Mucosa of descending colon (tissue), 3 donors: ENCODE measurements around the gene MYO10. TPM values are rescaled to one million over a fixed set of nuclear protein-coding genes. Genes with fewer than 3 reads are reported as not detected.

Source experiments
- ATAC-seq: fragments of 200-7000 bp; cut with Tn5 transposase; one replicate; pipeline ENCODE4 v1.9.1; 2020; ENCODE audit warnings: mild to moderate bottlenecking, moderate library complexity
- DNase-seq, 3 donors: peaks; one replicate each; pipeline ENCODE4 v3.0.0-alpha.2; 2020
- H3K36me3 ChIP-seq: fragments of 200-600 bp; one replicate; pipeline ENCODE4 v1.8.0; 2021; ENCODE audit warnings: low read depth, mild to moderate bottlenecking
- H3K4me1 ChIP-seq: fragments of 200-600 bp; one replicate; pipeline ENCODE4 v1.8.0; 2021; ENCODE audit warnings: low read depth, mild to moderate bottlenecking
- H3K4me3 ChIP-seq: fragments of 200-600 bp; one replicate; pipeline ENCODE4 v1.8.0; 2021; ENCODE audit warnings: mild to moderate bottlenecking
- H3K9me3 ChIP-seq: fragments of 200-600 bp; one replicate; pipeline ENCODE4 v1.8.0; 2021; ENCODE audit warnings: mild to moderate bottlenecking
- intact Hi-C, 2 donors: fragments of 100-400 bp; cut with DNase I in 1 of 2; cut with micrococcal nuclease in 1 of 2; formaldehyde crosslinking; loops; one replicate each; pipeline versions ENCODE4 v1.11.0 to v1.11.1; 2022; cut with DNase I, micrococcal nuclease
- total RNA-seq, 3 donors: library from RNA; stranded (reverse); fragmentation: NEBNext Ultra II Directional in 2 of 3; extraction: Animal tissue kit (Norgen Biotek cat#: 25700) in 2 of 3; gene quantifications; one replicate each; pipeline versions ENCODE4 v1.2.1 to v1.2.4, GENCODE V29; 2021 to 2023
- TF ChIP-seq, protein P1 (sequence below): fragments of 200-600 bp; IDR thresholded peaks from one replicate; pipeline ENCODE4 v1.8.0; 2022; ENCODE audit warnings: antibody characterized with exemption, mild to moderate bottlenecking
- donor health status: DM: no; HTN: no; CAD: no; lungs with moderate emphysema.
- donor health status: DM: no; HTN: no; CAD: no.
- donor health status: DM: no; HTN: yes; CAD: no.

The MYO10 gene
- total RNA-seq, 3 donors from 2014 or later: 29.4 to 87.8 (median 61.3) TPM

DNA sequence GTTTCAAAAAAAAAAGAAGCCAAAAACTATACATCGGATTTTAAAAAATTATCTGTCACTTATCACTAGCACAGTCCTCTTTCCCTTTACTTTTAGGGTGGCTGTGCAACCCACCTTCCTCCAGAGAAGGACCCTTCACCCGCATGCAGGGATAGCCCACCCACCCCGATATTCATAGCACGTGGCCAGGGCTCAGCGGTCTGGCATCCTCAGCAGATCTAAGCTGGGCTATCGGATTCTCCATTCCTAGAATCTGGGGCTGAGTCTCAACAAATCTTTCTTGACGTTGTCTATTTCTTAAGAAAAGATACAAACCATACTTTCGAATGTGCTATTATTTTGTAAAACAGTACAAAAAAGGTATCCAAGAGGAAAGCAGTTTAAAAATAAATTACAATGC, 70.9 kb downstream of the MYO10 start:
- DNase-seq (no peak), ATAC-seq (no peak)
- Histone ChIP-seq H3K4me1 (peaks cover 24% of the 10 kb centered on the region), H3K9me3 (no peaks in the 10 kb centered on the region), H3K4me3 (no peak overlapping the region), H3K36me3 (no peaks in the 10 kb centered on the region)
- intact Hi-C loops: no loop called here
- TF ChIP-seq, protein P1, sequence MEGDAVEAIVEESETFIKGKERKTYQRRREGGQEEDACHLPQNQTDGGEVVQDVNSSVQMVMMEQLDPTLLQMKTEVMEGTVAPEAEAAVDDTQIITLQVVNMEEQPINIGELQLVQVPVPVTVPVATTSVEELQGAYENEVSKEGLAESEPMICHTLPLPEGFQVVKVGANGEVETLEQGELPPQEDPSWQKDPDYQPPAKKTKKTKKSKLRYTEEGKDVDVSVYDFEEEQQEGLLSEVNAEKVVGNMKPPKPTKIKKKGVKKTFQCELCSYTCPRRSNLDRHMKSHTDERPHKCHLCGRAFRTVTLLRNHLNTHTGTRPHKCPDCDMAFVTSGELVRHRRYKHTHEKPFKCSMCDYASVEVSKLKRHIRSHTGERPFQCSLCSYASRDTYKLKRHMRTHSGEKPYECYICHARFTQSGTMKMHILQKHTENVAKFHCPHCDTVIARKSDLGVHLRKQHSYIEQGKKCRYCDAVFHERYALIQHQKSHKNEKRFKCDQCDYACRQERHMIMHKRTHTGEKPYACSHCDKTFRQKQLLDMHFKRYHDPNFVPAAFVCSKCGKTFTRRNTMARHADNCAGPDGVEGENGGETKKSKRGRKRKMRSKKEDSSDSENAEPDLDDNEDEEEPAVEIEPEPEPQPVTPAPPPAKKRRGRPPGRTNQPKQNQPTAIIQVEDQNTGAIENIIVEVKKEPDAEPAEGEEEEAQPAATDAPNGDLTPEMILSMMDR: no peak

DNA sequence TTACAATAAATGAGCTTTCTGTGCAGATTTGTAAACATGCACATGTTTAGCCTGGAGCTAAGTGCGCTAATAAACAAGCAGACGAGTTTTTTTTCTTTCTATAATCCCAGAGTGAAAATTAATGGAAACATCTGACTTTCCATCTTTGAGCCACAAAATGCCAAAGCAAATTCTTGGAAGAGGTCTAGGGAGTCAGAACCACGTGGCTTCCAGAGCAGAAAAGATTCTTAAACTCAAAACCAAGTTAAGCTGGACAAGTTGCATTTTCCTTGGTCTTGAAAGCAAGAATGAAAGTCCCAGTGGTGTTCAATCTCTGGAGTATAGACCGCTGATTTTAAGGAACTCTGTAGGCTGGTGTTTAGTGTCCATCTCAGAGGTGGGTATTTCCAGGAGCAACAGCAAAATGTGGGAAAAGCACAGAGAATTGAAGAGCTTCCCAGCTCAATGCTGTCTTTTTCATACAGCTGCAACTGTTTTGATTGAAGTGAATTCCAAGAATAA, 71.4 kb downstream of the MYO10 start:
- Histone ChIP-seq H3K9me3 (no peaks in the 10 kb centered on the region), H3K36me3 (no peaks in the 10 kb centered on the region), H3K4me1 (peaks cover 24% of the 10 kb centered on the region), H3K4me3 (no peak overlapping the region)
- intact Hi-C loops: no loop called here
- TF ChIP-seq, protein P1: no peak
- DNase-seq: no peak
- ATAC-seq: no peak

DNA sequence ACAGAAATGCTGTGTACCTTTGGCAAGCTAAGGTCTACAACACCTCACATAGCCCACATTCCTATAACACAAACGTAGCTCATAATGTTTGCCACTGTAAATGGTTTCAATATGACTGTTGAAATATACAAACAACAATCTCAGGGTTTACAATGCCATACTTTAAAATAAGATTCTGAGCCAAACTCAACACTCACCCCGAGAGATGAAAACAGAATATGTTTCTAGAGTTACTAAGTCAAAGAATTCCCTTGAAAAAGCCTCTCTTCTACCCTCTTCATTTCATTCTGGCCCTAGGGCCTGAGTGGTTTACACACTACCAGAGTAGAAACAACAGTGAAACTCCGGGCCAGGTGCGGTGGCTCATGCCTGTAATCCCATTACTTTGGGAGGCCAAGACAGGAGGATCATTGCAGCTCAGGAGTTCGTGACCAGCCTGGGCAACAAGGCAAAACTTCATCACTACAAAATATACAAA, 72.6 kb downstream of the MYO10 start:
- peaks cover 4% of the 10 kb centered on the region for H3K9me3 ChIP-seq
- no peak for DNase-seq
- ATAC-seq: no peak
- intact Hi-C loops: no loop called here
- H3K4me1 ChIP-seq: peaks cover 24% of the 10 kb centered on the region
- no peaks in the 10 kb centered on the region for H3K36me3 ChIP-seq
- H3K4me3 ChIP-seq: no peak overlapping the region
- TF ChIP-seq, protein P1: no peak

DNA sequence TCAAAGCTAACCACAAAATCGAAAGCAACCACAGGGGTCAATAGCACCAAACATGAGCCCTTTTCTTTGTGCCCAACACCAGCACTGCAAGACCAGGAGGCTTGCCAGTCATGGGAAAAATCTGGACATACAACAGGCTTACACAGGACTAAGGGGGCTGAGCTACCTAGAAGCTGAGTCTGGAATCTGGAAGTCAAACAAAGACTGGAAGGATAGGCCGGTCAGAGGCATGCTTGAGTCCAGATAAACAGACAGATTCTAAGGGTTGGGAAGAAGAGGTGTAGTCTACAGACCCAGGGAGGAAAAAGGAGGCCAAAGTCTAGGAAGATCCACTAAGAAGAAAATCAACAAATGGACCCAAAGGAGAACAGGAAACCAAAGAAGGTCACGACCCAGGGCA, 73.3 kb downstream of the MYO10 start:
- Histone ChIP-seq H3K9me3 (peaks cover 4% of the 10 kb centered on the region), H3K36me3 (no peaks in the 10 kb centered on the region), H3K4me3 (no peak overlapping the region), H3K4me1 (peaks cover 23% of the 10 kb centered on the region)
- intact Hi-C loops: no loop called here
- ATAC-seq (no peak), DNase-seq (no peak)
- TF ChIP-seq, protein P1: no peak

DNA sequence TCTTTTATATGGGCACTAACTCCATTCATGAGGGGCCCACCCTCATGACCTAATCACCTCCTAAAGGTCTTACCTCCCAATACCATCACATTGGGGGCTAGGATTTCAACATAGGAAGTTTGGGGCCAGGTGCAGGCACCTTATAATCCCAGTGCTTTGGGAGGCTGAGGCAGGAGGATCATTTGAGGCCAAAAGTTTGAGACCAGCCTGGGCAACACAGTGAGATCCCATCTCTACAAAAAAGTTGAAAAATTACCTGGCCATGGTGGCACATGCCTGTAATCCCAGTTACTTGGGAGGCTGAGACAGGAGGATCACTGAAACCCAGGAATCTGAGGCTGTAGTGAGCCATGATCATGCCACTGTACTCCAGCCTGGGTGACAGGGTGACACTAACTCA, 76.7 kb downstream of the MYO10 start:
- no peak for ATAC-seq
- intact Hi-C loops: no loop called here
- H3K9me3 ChIP-seq: peaks cover 4% of the 10 kb centered on the region
- H3K4me3 ChIP-seq: no peak overlapping the region
- peaks cover 14% of the 10 kb centered on the region for H3K4me1 ChIP-seq
- no peaks in the 10 kb centered on the region for H3K36me3 ChIP-seq
- DNase-seq: no peak
- TF ChIP-seq, protein P1: no peak

DNA sequence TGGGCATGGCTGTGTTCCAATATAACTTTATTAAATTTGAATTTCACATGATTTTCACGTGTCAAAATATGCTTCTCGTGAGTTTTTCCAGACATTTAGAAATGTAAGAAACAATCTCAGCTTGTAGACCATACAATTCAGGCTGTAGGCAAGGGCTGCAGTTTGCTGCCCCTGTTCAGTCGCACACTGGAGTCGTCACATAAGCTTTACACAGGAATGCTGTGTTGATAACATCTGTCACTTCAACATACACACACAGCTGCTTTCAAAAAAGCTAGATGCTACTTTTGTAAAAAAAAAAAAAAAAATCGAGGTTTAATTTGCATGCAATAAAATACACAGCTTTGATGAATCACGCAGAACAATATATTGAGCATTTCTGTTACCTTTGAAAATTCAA, 77.9 kb downstream of the MYO10 start:
- ATAC-seq (no peak), DNase-seq (no peak)
- Histone ChIP-seq H3K9me3 (peaks cover 4% of the 10 kb centered on the region), H3K36me3 (no peaks in the 10 kb centered on the region), H3K4me1 (peaks cover 6% of the 10 kb centered on the region), H3K4me3 (no peak overlapping the region)
- intact Hi-C loops: no loop called here
- TF ChIP-seq, protein P1: no peak
